WERI-Rb-1 (cell line): ENCODE results near the gene TNFAIP6.

ENCODE experiments used
- DNase-seq: peaks from one replicate; pipeline ENCODE4 v3.0.0-alpha.2; 2020
- H3K27ac ChIP-seq: fragments of 250-450 bp; sonication (Bioruptor Pico); 2 replicates; pipeline ENCODE4 v1.5.1; 2020; ENCODE audit warnings: mild to moderate bottlenecking, moderate library complexity
- H3K27me3 ChIP-seq: fragments of 250-450 bp; sonication (Bioruptor Pico); 2 replicates; pipeline ENCODE4 v1.5.1; 2021; ENCODE audit warnings: mild to moderate bottlenecking, low read depth, moderate library complexity; ENCODE audit not compliant: insufficient read depth, severe bottlenecking
- H3K36me3 ChIP-seq: fragments of 250-450 bp; sonication (Bioruptor Pico); 2 replicates; pipeline ENCODE4 v1.5.1; 2020; ENCODE audit warnings: mild to moderate bottlenecking, moderate library complexity
- H3K4me3 ChIP-seq: 2 replicates; pipeline ENCODE4 v1.5.1; 2011; ENCODE audit warnings: low read depth, mild to moderate bottlenecking, control low read depth, low read length
- H3K9me3 ChIP-seq: fragments of 250-450 bp; sonication (Bioruptor Pico); 2 replicates; pipeline ENCODE4 v1.5.1; 2021; ENCODE audit warnings: mild to moderate bottlenecking, moderate library complexity; ENCODE audit not compliant: severe bottlenecking
- TF ChIP-seq, protein P1 (sequence below): IDR thresholded peaks from 2 replicates; pipeline ENCODE4 v1.5.1; 2011; ENCODE audit warnings: low read depth, mild to moderate bottlenecking, control low read depth, inconsistent platforms, low read length

Gene TNFAIP6

GRCh38 chr2:151423760-151424159, 66.4 kb downstream of the TNFAIP6 start:
- peaks cover 75% of the 10 kb centered on the region for H3K36me3 ChIP-seq
- TF ChIP-seq, protein P1, sequence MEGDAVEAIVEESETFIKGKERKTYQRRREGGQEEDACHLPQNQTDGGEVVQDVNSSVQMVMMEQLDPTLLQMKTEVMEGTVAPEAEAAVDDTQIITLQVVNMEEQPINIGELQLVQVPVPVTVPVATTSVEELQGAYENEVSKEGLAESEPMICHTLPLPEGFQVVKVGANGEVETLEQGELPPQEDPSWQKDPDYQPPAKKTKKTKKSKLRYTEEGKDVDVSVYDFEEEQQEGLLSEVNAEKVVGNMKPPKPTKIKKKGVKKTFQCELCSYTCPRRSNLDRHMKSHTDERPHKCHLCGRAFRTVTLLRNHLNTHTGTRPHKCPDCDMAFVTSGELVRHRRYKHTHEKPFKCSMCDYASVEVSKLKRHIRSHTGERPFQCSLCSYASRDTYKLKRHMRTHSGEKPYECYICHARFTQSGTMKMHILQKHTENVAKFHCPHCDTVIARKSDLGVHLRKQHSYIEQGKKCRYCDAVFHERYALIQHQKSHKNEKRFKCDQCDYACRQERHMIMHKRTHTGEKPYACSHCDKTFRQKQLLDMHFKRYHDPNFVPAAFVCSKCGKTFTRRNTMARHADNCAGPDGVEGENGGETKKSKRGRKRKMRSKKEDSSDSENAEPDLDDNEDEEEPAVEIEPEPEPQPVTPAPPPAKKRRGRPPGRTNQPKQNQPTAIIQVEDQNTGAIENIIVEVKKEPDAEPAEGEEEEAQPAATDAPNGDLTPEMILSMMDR, result no peak

More at GRCh38 chr2:151423760-151424159, 66.4 kb downstream of the TNFAIP6 start:
- H3K27ac ChIP-seq, result no peak overlapping the region
- no peak overlapping the region for H3K4me3 ChIP-seq
- no peaks in the 10 kb centered on the region for H3K9me3 ChIP-seq
- no peaks in the 10 kb centered on the region for H3K27me3 ChIP-seq
- no peak for DNase-seq
